GM19193 (cell line): ENCODE data around the gene TCF4.

Experiments
- POLR2A ChIP-seq: IDR thresholded peaks from 4 replicates; pipeline ENCODE4 v1.6.1; 2011; ENCODE audit not compliant: insufficient read depth, insufficient read length; ENCODE audit errors: extremely low read depth

The TCF4 gene

DNA sequence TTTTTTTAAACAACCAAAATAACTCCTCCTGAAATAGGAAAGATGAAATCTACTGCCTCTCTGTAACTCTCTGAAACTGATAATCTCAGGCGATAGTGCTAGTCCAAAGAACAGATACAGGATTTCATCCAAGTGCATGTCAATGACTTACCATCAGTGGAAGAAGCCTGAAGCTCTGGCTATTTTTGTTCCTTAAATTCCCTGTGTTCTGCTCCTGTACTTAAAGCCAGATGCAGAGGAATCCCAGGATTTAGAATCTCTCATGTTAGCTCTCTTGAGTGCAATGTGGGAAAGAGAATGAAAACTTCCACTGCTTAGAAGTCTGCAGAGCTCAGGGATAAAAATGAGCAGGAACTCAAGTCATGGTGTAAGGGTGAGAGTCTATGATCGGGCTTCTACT is 291.9 kb downstream of the TCF4 start:
- no peak for TF ChIP-seq POLR2A

DNA sequence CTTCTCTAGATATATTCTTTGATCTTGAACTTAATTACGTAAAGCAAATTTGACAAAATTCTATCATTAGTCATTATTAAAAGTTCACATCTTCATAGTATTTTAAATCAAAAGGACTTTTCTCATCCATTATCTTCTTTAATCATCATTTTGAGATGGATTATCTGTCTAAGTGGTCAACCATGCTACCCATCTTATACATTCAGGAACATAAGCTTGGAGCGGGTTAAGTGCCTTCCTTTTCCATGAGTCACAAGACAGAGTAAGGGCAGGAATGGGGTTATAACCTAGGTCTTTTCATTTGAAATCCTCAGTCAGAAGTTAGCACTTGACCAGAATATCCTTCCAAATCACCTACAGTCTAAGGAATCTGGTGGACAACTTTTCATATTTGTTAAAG is 297.1 kb downstream of the TCF4 start:
- TF ChIP-seq POLR2A: no peak

GRCh38 chr18:55289775-55290174 is 298.2 kb downstream of the TCF4 start:
- no peak for TF ChIP-seq POLR2A

DNA sequence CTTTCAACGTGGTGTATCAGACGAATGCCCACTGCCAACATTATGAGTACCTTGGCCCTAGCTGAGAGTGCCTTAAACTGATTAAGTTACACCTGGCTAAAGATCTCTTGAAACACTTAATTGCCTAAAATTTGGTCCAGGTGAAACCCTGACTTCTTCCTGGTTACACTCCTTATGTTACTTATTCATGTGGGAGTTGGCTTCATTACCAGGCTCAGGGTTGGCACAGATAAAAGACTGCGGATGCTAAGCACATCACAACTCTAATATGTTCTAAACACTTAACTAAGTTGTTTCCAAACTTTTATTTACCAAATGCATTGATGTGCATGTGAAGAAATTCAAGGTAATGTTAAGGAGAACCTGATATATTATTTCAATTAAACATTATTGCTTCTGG is 298.9 kb downstream of the TCF4 start:
- no peak for TF ChIP-seq POLR2A

DNA sequence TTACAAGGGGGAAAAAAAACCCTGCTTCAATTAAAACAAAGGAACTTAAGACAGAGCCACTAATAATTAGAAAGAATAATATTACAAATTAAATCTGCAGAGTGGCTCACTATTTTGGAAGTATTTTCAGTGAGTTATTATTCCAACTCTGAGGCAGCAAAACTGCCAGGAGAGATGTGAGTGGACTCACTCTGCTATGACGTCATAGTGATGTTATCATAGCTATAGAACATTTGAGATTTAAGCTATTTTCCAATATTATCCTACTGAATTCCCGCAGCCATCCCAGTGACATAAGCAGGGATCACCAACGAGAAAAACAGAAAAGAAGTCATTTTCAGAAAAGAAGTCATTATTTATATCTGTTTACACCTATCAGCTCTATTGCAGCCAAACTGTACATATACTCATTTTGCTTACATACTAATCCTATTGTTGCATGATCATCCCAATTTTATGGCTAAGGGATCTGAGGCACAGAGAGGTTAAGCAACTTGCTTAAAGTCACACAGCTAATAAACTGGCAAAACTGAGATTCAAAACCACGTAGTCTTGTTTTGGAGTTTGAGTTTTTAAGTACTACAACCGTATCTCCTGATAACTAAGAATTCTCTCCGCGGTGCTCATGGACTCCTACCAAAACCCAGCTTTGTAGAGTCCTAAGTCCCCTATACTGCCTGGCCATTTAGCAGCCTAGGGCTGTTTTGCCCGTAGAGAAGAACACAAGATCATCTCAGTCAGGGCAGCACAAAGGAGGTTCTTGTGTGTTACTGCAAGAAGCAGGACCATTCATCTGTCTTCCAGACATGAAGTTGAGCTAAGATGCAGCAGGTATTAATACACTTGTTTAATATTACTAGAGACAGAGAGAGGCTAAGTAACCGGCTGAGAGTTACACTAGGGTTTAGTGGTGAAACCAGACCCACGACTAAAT is 299.8 kb downstream of the TCF4 start:
- TF ChIP-seq POLR2A: no peak

DNA sequence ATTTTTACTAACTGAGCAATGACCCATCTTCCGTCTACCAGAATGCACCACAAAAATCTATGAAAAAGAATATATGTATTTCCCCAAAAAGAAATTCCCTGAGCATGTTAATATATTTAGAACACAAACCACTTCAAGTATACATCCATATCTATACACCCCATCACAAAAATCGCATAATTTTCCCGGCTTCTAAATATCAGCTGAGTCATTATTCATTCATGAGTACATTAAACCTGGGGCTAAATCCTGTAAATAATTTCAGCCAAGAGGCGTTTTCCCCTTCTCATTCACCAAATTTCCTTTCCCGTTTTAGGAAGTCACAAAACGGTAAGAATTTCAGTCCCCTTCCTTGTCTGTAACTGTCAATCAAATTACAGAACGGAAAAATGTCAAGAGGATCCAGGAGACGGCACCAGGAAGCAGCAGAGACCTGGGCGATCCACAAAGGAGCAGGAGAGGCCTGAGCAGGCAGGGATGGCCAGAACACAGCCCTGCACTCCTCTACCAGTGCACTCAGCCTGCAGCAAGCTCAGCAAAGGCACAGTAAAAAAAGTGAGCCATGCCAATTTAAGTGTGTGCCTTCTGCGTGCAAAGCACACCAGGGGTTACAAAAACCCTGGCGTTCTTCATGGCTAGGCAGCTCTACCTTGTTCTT is 300.7 kb downstream of the TCF4 start:
- no peak for TF ChIP-seq POLR2A

DNA sequence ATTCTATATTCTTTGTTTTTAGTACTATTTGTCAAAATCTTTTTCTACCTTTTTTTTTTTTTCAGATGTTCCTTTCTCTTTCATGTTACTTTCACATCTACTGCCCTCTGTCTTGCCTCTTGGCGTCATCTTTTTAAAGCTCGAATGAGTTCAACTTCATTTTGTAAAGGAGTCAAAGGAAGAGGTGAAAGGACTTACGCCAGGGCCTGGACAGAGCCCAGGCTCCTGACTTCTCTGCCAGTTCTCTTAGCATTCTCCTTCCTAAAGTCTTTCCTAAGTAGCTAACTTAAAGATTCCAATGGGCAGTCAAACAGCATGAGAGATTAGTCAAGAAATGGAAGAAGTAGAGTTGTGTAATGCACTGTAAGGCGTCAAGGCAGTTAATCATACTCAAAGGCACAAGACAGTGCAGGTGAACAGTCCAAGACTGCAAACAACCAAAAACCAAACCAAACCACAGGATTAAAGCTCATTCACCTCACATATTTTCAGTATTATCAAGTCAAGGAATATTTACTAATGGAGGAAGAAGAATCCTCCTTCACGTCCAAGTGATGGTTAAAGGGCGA is 301.7 kb downstream of the TCF4 start:
- no peak for TF ChIP-seq POLR2A

GRCh38 chr18:55284614-55285013 is 303.4 kb downstream of the TCF4 start:
- no peak for TF ChIP-seq POLR2A

DNA sequence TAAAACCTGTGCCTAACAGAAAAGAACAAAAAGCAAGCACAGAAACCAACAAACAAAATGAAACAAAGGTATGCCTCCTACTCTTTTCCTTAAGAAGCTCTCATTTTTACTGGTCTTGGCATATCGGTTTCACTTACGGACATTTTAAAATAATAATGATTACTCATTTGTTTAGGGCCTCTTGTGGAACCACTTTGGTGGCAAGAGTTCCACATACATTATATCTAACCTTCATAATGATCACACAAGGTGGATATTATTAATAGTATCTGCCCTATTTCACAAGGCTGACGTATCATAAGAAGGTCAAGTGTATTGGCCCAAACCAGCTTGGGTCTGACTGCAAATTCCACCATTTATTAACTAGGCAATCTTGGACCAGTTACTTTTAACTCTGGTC is 304.7 kb downstream of the TCF4 start:
- no peak for TF ChIP-seq POLR2A

GRCh38 chr18:55280503-55280902 is 307.5 kb downstream of the TCF4 start:
- no peak for TF ChIP-seq POLR2A

- TF ChIP-seq POLR2A: no peak
These were observed 312.7 kb downstream of the TCF4 start for GRCh38 chr18:55275039-55275901.

DNA sequence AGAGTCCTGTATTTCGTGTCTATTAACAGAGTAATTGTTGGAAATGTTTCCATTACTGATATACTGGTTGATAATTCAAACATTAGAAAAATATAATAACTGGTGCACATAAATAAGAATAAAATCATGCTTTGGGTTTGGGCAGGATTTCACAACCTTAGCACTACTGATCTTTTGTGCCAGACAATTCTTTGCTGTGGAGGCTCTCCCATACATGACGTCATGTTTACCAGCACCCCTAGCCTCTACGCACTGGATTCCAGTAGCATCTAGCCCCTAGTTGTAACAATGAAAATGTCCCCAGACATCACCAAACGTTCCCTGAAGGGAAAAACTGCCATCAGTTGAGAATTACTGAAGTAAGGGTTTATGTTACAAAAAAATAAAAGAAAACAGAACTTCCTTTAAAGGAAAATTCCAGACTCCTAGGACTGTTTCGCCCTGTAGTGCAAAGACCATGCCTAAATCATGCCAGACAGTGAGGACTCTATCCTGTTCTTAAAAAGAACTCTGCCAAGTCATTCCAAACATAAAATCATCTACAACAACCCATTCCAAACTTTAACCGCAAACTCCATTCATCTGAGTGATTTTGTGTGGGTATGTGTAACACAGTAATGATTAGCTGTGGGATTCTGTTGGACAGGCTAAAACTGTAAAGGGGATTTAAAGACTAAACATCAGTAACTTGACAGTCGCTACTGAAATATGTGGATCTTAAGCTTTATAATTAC is 315.3 kb downstream of the TCF4 start:
- TF ChIP-seq POLR2A: no peak

DNA sequence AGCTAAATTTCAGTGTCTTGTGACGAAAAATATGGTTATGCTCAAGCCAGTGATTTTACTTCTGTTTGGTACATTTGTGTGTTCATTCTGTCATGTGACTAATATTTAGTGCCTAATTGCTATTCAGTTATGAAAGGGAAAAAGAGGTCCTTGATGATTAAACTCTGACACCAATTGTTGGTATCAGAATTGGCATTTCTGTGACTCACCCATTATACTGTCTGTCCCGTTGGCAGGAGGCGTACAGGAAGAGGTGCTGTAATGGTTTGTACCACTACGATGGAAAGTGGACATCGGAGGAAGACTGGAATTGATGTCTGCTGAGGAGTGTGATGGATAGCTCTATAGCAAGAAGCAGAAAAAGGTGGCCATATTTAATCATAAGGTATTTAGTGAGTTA is 318.4 kb downstream of the TCF4 start:
- TF ChIP-seq POLR2A: no peak

DNA sequence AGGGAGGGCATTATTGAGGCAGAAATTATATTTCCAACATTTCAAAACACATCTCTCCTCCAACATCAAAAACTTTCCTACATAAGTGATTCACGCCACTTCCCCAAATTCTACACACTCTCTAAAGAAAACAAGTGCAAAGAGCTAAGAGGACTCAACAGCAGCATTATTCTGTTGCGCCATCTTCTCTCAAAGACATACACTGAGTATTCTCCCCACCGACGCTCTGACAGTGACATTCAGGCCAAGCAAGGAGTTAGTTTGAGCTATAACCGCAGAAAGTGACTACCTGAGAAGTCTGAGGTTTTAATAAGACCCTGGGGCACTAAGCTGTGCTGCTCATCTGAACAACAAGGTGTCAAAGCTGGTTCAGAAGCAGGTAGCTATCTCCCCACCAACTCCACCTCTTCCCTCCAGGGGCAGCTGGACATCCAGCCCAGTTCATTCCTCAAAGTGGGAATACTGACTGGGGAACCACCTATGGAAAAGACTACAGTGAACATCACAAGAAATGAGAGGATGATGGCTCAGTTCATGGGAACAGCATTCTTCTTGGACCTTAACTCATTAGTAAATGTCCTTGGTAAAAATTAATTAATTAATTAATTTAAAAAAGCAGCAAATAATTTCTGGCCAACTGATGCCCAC is 319.2 kb downstream of the TCF4 start:
- no peak for TF ChIP-seq POLR2A
